Stimulated activated CD8-positive, alpha-beta memory T cell treated with anti-CD3 and anti-CD28 coated beads, Interleukin-7, amount 100 ng/mL, for 48 hours (primary cell): Measurements from ENCODE around the gene POLE4.

Experiments
- DNase-seq, 2 donors: peaks; one replicate each; pipeline ENCODE4 v3.0.0-alpha.2; 2020; ENCODE audit warnings: low read depth in 1 of 2; ENCODE audit errors: extremely low read depth in 1 of 2

Gene POLE4

GRCh38 chr2:74939919-74940812, 18.3 kb upstream of the POLE4 start:
- no peak for DNase-seq

GRCh38 chr2:74941284-74941683, 17.2 kb upstream of the POLE4 start:
- DNase-seq = no peak

- DNase-seq = no peak
Observed at GRCh38 chr2:74942263-74942662, 16.2 kb upstream of the POLE4 start.

GRCh38 chr2:74944987-74945787, 13.3 kb upstream of the POLE4 start:
- DNase-seq = no peak

- DNase-seq = no peak
Observed at GRCh38 chr2:74945788-74946331, 12.6 kb upstream of the POLE4 start.

GRCh38 chr2:74947703-74948102, 10.7 kb upstream of the POLE4 start:
- DNase-seq = no peak

- no peak for DNase-seq
Observed at GRCh38 chr2:74948779-74949178, 9.7 kb upstream of the POLE4 start.

GRCh38 chr2:74951211-74951754, 7.2 kb upstream of the POLE4 start:
- DNase-seq = no peak

GRCh38 chr2:74952575-74952974, 5.9 kb upstream of the POLE4 start:
- no peak for DNase-seq

- no peak for DNase-seq
Observed at GRCh38 chr2:74953796-74954499, 4.5 kb upstream of the POLE4 start.

- no peak for DNase-seq
Observed at GRCh38 chr2:74954500-74954874, 4.0 kb upstream of the POLE4 start.

GRCh38 chr2:74957886-74958273, 563 bp upstream of the POLE4 start:
- no peak for DNase-seq

- DNase-seq = no peak
Observed at GRCh38 chr2:74959106-74959751, 786 bp downstream of the POLE4 start.

GRCh38 chr2:74966887-74967286, 8.4 kb downstream of the POLE4 start:
- DNase-seq = no peak

- DNase-seq = no peak
Observed at GRCh38 chr2:74975016-74975415, 16.6 kb downstream of the POLE4 start.

GRCh38 chr2:74979844-74980243, 21.4 kb downstream of the POLE4 start:
- DNase-seq = no peak

- no peak for DNase-seq
Observed at GRCh38 chr2:74982577-74982976, 24.1 kb downstream of the POLE4 start.

- DNase-seq = no peak
Observed at GRCh38 chr2:74983631-74984392, 25.4 kb downstream of the POLE4 start.

GRCh38 chr2:74984947-74985637, 26.6 kb downstream of the POLE4 start:
- no peak for DNase-seq
